NCI-H2029 treated with DMSO at 0.1 percent for 48 hours (cell line): ENCODE measurements around the gene RNF186.
"Not testable (repeated sequence)": the region's sequence is repeated elsewhere in the genome, so short reads cannot be mapped to it uniquely, and the experiment has no call there.

Experiments used
- DNase-seq: peaks from one replicate; lab custom pipeline; 2025; lab: John Stamatoyannopoulos, UW

Gene RNF186

DNA sequence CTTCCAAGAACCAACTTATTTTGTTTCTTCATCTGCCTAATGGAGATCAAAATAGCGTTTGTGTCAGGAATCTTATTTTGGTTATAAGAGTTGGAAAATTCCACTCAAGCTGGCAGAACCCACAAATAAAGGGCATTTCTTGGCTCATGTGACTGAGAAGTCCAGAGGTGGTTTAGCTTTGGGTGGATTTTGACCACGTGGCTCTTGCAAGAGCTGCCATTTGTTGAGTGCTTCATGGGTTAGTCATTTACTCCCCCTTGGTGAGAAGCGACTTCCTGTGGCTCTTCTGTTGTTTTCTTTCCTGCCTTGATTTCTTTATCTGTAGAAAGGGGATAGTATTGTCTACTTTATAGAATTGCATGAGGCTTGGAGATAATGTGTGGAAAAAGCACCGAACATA, 9.5 kb upstream of the RNF186 start:
- no peak for DNase-seq

DNA sequence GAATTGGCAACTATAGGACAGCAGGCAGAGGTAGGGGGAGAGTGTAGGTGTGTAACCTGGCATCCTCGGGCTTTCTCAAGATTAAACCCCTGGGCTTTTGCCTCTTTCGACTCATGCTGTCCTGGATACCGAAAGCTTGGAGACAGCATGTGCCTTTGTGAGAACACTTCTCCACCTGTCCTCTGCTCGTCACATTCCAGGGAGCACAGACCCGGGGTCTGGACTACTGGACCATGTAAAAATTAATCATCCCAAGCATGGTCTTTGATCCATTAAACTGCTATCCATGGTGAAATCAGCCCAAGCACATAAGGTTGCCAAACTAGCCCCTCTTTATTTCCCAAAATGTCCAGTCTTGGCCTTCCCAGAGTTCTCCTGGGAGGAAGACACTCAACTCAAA, 9.0 kb upstream of the RNF186 start:
- DNase-seq = no peak

DNA sequence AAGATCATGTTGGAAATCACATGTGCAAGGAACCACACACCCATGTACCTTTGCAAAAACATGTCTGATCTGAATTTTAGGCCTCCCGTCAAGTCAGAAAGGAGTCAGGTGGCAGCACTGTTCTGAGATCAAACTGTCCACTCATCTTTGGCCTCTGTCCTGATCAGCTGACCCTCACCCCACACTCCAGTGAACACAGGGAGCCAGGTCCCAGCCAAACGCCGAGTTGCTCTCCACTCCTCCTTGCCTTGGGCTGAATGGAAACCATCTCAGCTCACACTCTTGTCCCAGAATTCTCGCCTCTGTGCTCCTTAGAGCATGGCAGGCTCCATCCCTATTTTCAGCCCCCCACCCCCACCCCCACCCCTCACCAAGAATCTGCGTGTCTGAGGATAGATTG, 4.6 kb upstream of the RNF186 start:
- no peak for DNase-seq

DNA sequence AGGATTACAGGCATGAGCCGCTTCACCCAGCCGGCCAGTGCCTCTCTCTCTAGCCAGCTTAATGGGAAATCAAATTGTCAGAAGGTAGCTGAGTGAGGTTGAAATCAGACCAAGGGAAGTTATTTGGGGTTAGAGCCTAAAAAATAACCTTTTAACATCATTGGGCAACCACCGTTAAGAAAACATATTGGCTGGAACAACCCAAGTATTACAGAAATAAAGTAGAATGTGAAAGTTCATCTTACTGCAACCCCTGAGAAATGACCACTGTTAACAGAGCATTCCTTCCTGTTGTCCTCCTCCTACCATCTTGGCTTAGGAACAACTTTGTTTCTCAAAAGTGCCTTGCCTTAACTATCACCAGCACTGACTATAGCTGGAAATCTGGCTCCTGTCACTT, 3.2 kb upstream of the RNF186 start:
- DNase-seq = no peak

DNA sequence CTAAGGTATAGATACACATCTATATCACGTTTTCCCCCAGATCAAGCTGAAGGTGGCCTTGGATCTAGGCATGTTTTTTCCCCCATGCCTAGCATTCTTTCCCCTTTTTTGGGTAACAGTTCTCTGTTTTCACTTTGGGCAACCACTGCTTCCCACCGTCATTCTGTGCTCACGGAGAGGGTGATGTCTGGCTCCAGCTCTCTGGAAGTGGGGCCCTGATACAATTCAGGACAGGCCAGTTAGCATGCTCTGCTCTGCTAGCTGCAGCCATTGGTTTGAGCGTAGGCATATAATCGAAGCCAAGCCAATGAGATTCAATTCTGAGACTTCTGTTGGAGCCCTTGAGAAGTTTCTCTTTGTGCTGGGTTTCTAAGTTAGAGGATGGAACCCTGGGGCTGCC, 2.1 kb upstream of the RNF186 start:
- DNase-seq = no peak

DNA sequence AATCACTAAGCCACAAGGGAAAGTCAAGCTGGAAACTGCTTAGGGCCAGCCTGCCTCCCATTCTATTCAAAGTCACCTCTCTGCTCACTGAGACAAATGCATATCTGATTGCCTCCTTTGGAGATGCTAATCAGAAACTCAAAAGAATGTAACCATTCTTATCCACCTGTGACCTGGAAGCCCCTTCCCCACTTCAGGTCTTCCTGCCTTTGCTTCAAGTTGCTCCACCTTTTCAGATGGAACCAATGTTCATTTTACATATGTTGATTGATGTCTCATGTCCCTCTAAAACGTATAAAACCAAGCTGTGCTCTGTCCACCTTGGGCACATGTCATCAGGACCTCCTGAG, 1.6 kb upstream of the RNF186 start:
- not testable (repeated sequence) for DNase-seq

DNA sequence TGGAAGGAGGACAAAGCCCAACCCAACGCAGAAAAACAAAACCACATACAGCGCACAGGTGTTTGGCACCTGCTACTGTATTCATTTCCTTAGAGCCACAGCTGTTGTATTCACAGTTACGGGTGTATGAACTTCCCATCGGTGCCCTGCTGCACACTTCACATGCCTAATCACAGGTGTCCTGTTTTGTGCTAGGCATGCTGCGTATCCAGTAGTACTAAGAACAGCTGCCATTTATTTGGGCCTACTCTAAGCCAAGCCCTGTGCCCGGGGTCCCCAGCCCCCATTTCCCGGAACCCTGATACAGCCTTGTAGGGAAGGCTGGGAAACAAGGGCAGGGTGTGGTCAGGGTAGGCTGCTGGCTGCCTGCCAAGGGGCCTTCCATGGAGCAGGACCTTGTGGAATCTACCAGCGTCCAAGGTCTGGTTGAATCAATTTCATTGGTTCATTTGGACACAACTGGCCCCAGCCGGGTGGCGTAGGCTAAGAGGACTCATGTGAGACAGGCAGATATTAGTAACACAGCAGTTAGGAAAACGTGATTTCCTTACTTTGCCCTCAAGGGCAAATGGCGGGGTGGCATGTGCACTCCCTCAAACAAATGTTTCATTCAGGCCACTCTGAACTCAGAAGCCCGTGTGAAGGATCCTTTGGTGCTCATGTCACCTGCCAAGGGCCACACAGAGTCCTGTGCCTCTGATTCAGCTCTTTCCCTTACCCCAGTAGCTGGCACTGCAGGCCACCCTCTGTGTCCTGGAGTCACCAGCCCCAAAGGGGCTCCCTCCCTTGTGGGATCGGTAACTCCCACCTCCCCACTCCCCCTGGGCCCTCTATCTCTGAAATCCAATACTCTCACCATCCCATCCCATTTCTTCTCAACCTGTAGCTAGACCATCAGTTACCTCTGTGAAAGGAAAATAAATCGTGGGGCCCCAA, 986 bp upstream of the RNF186 start:
- DNase-seq = peak; percentile 56

DNA sequence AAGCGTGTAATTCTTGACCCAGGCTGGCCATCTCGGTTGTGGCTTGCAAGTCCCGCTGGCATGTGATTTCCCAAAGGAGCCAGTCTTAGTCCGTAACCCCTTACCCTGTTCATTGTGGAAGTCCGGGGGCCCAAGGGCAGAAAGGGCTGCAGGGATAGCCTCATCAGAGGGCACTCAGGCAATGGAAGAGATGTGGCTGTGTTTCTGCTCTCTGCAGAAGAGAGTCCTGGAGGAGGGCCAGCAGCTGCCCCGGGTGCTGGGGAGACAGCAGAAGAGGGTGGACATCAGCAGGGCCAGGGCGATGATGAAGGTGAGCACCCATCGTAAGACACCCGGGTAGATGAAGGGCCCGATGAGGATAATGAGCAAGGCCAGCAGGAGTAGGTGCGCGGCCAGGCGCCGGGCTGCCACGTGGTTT, 830 bp downstream of the RNF186 start:
- DNase-seq = no peak

DNA sequence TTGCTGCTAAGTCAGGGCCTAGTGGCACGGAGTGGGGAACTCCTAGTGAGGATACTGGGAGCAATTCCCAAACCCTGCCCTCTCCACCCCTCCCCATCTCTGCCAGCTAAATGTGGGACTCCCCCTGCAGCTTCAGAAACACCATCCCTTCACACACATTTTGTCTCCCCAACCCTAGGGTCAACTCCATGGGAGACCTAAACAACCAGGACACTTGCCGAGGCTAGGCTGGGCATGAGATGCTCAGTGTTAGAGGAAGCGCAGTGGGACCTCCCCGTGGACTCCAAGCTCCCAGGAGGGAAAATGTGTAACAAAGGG, 1.5 kb downstream of the RNF186 start:
- DNase-seq = no peak

DNA sequence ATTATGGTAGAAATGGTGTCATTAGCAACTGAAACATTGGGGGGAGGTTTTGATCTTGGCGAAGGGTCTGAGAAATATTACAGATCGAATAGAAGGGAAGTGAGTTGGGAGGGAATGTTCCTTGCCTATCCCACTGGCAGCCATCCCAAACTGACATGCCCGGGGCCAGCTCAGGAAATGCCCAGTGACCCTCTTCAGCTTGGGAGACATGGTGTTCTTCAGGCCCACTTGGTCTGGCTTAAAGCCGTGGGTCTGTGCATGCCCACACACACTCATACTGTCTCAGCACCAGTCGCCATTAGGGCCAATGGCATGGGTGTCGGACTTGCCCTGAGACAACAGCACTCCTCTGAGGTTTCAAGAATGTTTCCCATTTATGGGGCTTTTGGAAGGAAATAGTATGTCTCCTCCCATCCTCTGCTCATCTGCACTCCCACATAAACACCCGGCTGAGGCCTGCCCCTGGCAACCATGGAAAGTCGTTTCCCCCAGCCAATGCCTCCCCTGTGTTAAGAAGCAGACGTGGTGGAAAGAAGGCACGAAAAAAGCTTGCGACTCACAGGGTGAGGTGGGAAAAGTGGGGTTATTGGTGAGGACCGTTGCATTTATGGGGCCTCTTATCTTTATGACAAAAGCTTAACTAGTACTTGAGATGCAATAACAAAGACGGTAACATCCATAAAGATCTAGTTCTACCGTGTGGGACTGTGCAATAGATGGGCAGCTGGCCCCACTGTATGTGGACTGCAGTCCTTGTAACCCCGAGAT, 2.0 kb downstream of the RNF186 start:
- no peak for DNase-seq

DNA sequence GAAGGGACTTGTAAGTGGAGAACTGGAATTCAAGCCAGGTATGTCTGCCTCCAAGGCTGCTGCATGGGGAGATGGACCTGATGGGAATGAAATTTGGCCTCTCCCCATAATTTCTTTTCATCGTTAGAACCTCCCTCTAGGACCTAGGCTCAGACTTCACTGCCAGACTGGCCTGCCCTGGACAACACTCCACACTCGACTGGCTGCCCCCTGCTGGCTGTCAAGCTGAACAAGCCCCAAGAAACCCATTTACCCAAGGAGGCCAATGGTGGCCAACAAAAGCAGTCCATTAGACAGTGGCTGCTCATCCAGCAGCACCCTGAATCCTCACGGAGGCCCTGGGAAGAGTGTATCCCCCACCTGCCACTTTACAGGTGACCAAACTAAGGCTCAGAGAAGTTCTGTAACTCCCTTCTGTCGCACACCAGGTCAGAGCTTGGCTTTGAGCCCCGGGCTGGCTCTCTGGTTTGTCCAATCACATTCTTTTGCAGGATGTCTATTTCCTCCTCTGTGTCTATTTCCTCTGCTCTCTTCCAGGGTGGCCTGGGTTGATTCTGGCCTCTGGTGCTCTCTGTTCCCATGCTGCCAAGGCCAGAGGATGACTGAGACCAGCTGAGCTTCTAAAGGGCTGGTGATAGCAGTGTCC, 3.8 kb downstream of the RNF186 start:
- DNase-seq = no peak

DNA sequence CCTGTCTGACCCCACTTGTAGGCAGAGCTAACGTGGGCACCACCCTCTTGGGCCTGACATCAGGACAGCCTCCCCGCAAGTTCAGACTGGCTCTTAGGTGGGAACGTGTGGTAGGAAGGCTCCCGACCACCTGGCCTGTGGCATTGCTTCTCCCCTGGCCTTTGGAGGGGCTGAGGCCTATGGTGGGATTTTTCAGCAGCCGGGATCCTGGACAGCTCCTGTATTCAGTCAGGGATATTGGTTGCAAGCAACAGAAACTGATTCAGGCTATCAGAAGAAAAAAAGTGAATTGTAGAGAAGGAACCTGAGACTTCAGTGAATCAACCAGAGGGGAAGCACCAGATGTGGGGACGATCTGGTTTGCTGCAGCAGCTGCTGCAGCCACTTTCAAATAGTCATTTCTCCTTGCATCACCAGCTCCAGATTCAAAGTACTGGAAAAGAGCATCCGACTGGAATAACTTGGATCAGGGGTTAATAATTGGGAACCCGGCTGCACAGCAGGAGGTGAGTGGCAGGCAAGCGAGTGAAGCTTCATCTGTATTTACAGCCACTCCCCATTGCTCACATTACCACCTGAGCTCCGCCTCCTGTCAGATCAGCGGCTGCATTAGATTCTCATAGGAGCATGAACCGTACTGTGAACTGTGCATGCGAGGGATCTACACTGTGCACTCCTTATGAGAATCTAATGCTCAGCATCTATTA, 5.9 kb downstream of the RNF186 start:
- DNase-seq = no peak

DNA sequence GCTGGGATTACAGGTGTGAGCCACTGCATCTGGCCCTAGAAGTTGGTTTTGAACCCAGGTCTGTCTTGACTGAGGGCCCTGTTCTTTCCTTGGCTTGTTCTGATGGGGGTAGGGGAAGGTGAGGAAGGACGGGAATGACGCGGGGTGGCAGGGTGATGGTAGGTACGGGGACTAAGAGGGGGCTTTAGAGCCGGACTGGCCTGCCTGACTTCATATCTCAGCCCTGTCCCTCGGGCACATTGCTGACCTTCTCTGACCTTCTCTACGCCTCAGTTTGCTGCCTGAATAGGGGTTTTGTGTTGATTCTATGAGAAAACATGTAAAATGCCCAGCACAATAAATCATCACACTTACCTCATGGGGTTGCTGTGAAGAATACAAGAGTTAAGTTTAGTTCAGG, 6.7 kb downstream of the RNF186 start:
- DNase-seq = no peak

DNA sequence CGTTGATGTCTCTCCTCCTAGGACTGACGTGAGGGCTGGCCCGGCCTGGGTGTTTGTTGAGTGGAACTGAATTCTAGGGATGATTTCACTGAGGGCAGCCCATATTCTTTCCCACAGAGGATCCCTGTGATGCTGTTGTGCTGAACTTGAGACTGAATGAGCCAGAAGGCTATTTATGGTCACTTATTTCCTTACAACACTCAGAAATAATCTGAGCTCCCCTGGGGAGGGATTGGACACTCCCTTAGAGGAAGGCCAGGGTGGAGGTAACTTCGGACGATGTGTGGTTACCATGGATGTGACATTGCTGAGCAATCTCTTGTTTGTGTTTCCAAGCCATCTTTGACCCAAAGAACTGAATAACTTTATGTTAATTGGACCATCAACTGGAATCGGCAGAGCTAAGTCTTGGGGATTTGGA, 10.2 kb downstream of the RNF186 start:
- no peak for DNase-seq

DNA sequence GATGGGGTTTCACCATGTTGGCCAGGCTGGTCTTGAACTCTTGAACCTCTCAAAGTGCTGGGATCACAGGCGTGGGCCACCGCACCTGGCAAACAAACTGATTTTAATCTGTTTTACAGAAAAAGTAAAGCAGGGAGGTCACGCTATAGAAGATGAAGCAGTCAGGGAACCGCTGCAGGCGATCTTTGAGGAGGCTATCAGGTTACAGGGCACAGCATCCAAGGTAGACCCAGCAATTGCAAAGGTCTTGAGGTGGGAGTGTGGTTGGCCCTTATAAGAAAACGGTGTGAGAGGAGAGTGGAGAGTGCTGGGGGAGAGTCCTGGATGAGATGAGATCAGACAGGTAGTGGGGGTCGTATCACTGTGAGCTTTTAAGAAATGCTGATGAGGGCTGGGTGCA, 12.8 kb downstream of the RNF186 start:
- no peak for DNase-seq

DNA sequence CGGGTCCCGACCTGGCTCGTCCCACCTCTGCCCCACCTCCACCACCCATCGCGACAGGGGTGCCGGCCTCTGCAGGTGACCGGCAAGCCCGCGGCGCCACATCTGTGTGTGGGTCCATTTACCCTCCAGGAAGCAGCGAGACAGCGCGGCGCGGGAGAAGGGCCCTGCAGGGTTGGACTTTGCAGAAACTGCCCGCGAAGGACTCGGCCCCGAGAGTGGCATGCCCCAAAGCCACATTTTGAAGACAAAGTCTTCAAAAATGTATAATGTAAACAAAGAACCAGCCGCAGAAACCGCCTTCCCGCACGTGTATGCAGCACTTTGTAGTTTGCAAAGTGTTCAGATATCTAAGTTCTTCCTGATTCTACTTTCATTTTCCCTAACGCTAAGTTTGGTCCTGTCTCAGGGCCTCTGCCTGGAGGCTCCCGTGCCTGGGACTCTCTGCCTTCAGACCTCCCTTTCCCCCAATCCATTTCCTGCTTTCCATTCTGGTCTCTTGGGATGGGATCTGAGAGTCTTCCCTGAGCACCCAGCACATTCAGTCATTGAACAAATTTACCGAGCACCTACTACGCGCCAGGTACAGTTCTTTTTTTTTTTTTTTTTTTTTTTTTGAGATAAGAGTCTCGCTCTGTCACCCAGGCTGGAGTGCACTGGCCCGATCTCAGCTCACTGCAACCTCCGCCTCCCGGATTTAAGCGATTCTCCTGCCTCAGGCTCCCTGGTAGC, 14.8 kb downstream of the RNF186 start:
- DNase-seq = no peak

DNA sequence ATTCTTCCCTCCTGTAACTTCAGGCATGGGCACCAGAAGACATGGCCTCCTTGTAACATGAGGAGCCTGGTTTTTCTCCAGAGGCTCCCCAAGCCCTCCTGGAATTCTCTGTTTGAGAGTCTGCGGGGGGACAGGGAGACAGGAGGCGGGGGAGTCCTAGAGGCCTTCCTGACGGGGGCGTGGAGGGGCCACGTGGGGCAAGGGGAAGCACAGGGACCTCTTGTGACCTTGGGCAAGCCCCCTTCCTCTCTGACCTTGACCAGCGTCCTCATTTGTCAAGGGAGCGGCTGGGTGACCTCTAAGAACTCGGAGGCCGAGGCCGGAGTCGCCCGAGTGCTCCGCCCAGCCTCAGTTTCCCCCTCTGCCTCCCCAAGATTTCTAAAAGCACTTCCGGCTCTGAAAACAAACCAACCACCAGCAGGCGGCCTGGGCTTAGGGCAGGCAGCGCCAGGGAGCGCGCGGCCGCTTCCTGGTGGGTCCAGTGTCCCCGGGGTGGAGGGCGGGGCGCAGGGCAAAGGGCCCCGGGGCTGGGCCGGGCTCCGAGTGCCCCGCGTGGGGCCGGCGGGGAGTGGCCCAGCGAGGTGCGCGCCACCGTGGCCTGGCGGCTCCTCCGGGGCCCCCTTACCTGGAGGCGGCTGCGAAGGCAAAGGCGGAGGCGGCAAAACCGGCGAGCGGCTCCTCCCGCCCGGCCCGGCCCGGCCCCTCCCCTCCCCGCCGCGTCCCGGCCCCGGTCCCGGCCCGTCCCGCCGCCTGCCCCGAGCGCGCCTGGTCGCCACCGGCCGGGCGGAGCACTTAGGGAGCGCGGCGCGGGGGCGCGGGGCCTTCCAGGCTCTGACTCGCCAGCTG, 15.6 kb downstream of the RNF186 start, which contains the start of gene TMCO4:
Gene TMCO4 (minus strand): TSS at position 687 of the 846 bp plus-strand sequence. CDS start 19,158 bp downstream, outside the sequence.
- DNase-seq = peak; percentile 29

DNA sequence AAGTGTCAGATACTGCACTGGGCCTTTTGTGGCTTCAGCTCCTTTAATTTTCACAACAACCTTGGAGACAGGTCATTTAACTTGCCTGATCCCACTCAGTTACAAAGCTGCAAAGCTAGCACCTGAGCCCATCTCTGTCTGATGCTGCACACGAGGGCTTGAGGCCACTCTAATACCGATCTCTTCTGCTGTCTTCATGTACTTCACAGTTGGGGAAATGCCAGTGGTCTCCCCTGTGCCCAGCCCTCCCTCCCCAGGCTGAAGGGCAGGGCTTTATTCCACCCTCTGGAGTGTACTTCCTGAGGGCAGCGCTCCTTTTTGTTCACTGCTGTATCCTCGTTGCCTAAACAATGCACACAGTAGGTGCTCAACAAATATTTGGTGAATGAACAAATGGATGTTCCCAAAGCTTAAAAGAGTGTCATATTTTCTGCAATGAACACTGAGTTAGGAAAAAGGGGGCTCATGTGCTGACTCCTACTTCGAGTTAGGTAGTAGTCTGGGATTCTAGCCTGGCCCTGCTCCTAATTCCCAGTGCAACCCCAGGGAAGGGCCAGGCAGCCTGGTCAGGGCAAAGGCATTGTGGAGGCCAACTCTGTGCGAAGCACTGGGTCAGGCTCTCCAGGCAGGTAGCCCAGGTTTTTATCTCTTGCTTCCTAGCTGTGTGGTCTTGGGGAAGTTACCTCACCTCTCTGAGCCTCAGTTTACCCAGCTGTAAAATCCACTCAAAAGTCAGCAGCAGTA, 16.4 kb downstream of the RNF186 start:
- no peak for DNase-seq

DNA sequence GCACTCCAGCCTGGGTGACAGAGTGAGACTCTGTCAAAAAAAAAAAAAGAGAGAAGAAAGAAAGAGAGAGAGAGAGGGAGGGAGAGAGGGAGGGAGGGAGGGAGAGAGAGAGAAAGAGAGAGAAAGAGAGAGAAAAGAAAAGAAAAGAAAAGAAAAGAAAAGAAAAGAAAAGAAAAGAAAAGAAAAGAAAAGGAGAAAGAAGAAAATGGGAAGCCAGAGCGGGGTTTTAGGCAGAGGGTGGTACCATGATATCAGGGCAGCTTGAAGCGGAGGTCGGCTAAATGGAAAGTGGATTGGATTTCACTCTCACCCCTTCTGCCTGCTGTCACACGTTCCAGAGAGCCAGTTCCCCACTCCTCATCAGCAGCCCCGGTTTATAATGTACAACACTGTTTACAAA, 17.3 kb downstream of the RNF186 start:
- DNase-seq = no peak

DNA sequence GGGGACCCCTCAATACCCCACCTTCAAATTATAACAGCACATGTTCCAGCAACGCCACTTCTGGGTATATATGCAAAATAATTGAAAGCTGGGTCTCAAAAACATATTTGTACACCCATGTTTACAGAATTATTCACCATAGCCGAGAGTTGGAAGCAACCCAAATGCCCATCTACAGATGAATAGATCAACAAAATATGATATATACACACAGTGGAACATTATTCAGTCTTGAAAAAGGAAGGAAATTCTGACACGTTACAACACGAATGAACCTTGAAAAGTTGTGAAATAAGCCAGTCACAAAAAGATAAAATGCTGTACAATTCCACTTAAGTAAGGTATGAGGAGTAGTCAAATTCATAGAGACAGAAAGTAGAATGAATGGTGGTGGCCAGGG, 20.5 kb downstream of the RNF186 start:
- no peak for DNase-seq
